Fibroblast of lung (primary cell): ENCODE data around the gene TAOK3.

Experiments used
- CTCF ChIP-seq, 2 donors: IDR thresholded peaks in 1 of 2; conservative IDR thresholded peaks in 1 of 2; 1 replicate in 1 of 2; 2 replicates in 1 of 2; pipeline ENCODE4 v1.5.1; 2011 to 2012; ENCODE audit warnings: low read length in 2 of 2, control low read depth in 1 of 2, inconsistent platforms in 1 of 2, low read depth in 1 of 2, mild to moderate bottlenecking in 1 of 2
- EZH2 ChIP-seq: IDR thresholded peaks from 2 replicates; pipeline ENCODE4 v1.5.1; 2012; ENCODE audit warnings: low read length, control low read depth, mild to moderate bottlenecking; ENCODE audit errors: missing control alignments

- TF ChIP-seq CTCF (conservative IDR thresholded peaks at IDR 0.05 in 1 of 2, IDR thresholded peaks at IDR 0.05 in 1 of 2; ENCODE audit: low read depth in 1 of 2, low read length in 2 of 2) (no peak), EZH2 (no peak)
Observed at GRCh38 chr12:118101051-118101450, 271.7 kb downstream of the TAOK3 start.
